ENCODE results near the gene PDK4. TPM values are rescaled to one million over a fixed set of nuclear protein-coding genes. Genes with fewer than 3 reads are reported as not detected.

The PDK4 gene
- total and polyA plus RNA-seq, 10 of the 15 experiments (the other 5 are each of a cell fraction or from before 2014, with no cell fraction given): 0.03 to 0.46 TPM; not detected in 8

DNA sequence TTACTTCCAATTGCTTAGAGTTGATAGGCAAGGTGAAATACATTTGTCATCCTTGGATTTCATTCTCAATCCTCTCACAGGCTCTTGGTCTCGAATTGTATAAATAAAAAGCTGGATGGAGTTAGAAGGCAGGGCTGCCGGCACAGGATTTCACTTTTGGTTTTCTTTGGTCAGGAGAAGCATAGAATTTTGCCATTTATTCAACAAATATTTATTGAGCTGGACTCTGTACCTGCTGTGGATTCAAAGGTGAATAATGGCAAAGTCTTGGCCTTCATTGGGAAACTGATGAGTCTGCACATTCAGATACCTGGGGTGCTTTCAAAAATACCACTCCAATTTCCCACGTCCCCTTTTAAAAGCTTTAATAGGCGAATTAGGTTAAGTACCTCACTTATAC lies 49.7 kb downstream of the PDK4 start:
- no peak for TF ChIP-seq MEF2A (IDR thresholded peaks at IDR 0.05; ENCODE audit: insufficient read depth, low read depth, low read length)
- no peak for TF ChIP-seq SREBF1 (IDR thresholded peaks at IDR 0.05; ENCODE audit: low read length)
- SMC1A ChIA-PET (ENCODE audit: uncharacterized antibody, unreplicated experiment): interaction anchor here (1.4 to 23.7 kb wide), 3 partner anchors 11 to 143 kb away, joined by 4 to 448 read pairs (median 5); no protein-coding TSS in a partner anchor
- intact Hi-C loops (cut with micrococcal nuclease; ENCODE audit: unreplicated experiment) (no loop called here), in situ Hi-C loops (cut with MboI) (no loop called here)
- POLR2A ChIA-PET: no interaction called here
- FAIRE-seq: no peak
- Histone ChIP-seq H2AFZ (ENCODE audit: control insufficient read depth, low read depth, low read length) (no peak overlapping the region), H3K27ac (ENCODE audit: control insufficient read depth, insufficient read depth) (no peak overlapping the region), H3K27me3 (replicated peaks in 1 of 2; ENCODE audit: control insufficient read depth in 2 of 2, insufficient read depth in 2 of 2, low read length in 1 of 2) (no peaks in the 10 kb centered on the region; a peak in 1 of 4 replicates), H3K9ac (ENCODE audit: control insufficient read depth, insufficient read depth, low read length) (no peak overlapping the region), H3K9me3 (replicated peaks; ENCODE audit: control insufficient read depth, insufficient read depth, low read length) (no peaks in the 10 kb centered on the region), H4K20me1 (ENCODE audit: control insufficient read depth, insufficient read depth) (no peaks in the 10 kb centered on the region), H3K4me2 (ENCODE audit: control insufficient read depth, insufficient read depth) (no peak overlapping the region), H3K4me1 (ENCODE audit: control insufficient read depth, insufficient read depth, low read length) (no peaks in the 10 kb centered on the region), H3K36me3 (ENCODE audit: control insufficient read depth in 2 of 2, insufficient read depth in 2 of 2, low read length in 1 of 2) (no peaks in the 10 kb centered on the region), H3K79me2 (ENCODE audit: control insufficient read depth, insufficient read depth, low read length) (no peaks in the 10 kb centered on the region), H3K4me3 (no peak overlapping the region)
- ATAC-seq: no peak
- CTCF ChIA-PET: interaction anchor here (0.5 to 11.4 kb wide), 7 partner anchors 19 to 459 kb away, joined by 3 to 146 read pairs (median 4); no protein-coding TSS in a partner anchor
- 14% methylated on average over 4 of the region's 4 CpGs for WGBS (ENCODE audit: insufficient coverage, insufficient replicate concordance, low lambda C conversion rate, missing lambda C conversion rate)
- DNase-seq (ENCODE audit: low read depth, low spot score): no peak
- RAD21 ChIA-PET (ENCODE audit: unreplicated experiment): interaction anchor here (0.8 kb wide), 1 partner anchor 141 kb away, joined by 4 read pairs; no protein-coding TSS in a partner anchor
- no TSS peak for BruUV-seq (replicated peaks)

DNA sequence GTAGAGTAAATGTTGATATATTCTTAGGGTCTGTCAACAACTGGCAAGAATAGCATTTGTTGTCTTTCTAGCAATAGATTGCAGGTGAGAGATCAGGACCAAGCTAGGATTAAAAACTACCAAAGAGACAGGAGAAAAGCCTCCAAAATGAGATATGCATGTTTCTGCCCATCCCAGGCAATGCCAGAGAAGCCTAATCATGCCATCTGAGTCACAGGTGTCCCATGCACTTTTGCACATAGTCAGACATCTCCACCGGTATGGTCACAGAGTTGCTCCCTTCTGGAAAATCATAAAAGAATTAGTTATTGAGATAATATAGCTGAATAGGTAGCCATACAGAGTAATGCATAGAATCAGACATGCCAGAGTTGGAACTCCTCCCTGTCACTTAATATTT lies 50.6 kb downstream of the PDK4 start:
- intact Hi-C loops (cut with micrococcal nuclease; ENCODE audit: unreplicated experiment): no loop called here

More for the DNA sequence above, 50.6 kb downstream of the PDK4 start:
- BruUV-seq (replicated peaks): no TSS peak
- H3K9ac ChIP-seq (ENCODE audit: control insufficient read depth, insufficient read depth, low read length): no peak overlapping the region
- H3K36me3 ChIP-seq (ENCODE audit: control insufficient read depth in 2 of 2, insufficient read depth in 2 of 2, low read length in 1 of 2): no peaks in the 10 kb centered on the region
- H4K20me1 ChIP-seq (ENCODE audit: control insufficient read depth, insufficient read depth): no peaks in the 10 kb centered on the region
- no peaks in the 10 kb centered on the region for H3K9me3 ChIP-seq (replicated peaks; ENCODE audit: control insufficient read depth, insufficient read depth, low read length)
- WGBS (ENCODE audit: insufficient coverage, insufficient replicate concordance, low lambda C conversion rate, missing lambda C conversion rate): 100% methylated on average over 1 of the region's 1 CpG
- SMC1A ChIA-PET (ENCODE audit: uncharacterized antibody, unreplicated experiment): interaction anchor here (0.6 to 23.7 kb wide), 9 partner anchors 10 to 144 kb away, joined by 3 to 448 read pairs (median 5); no protein-coding TSS in a partner anchor
- ATAC-seq (no peak), FAIRE-seq (no peak), DNase-seq (ENCODE audit: low read depth, low spot score) (no peak)
- no peak overlapping the region for H3K27ac ChIP-seq (ENCODE audit: control insufficient read depth, insufficient read depth)
- RAD21 ChIA-PET (ENCODE audit: unreplicated experiment): interaction anchor here (0.8 to 8.1 kb wide), 4 partner anchors 17 to 143 kb away, joined by 4 to 81 read pairs (median 9); no protein-coding TSS in a partner anchor
- H3K27me3 ChIP-seq (replicated peaks in 1 of 2; ENCODE audit: control insufficient read depth in 2 of 2, insufficient read depth in 2 of 2, low read length in 1 of 2): no peaks in the 10 kb centered on the region; a peak in 1 of 4 replicates
- H3K79me2 ChIP-seq (ENCODE audit: control insufficient read depth, insufficient read depth, low read length): no peaks in the 10 kb centered on the region
- H3K4me3 ChIP-seq: no peak overlapping the region
- no peak overlapping the region for H3K4me2 ChIP-seq (ENCODE audit: control insufficient read depth, insufficient read depth)
- POLR2A ChIA-PET: interaction anchor here (0.6 kb wide), 1 partner anchor 33 kb away, joined by 5 read pairs; no protein-coding TSS in a partner anchor
- CTCF ChIA-PET: interaction anchor here (0.7 to 11.4 kb wide), 10 partner anchors 13 to 326 kb away, joined by 3 to 146 read pairs (median 4); no protein-coding TSS in a partner anchor
- TF ChIP-seq NFYB (IDR thresholded peaks at IDR 0.05; ENCODE audit: insufficient read depth, low read depth, low read length) (no peak), FOXM1 (IDR thresholded peaks at IDR 0.05; ENCODE audit: low read depth, low read length) (no peak), IKZF2 (IDR thresholded peaks at IDR 0.05) (no peak), RFX5 (IDR thresholded peaks at IDR 0.05; ENCODE audit: low read depth, low read length) (no peak), BHLHE40 (IDR thresholded peaks at IDR 0.05; ENCODE audit: borderline replicate concordance in 1 of 2, low read depth in 2 of 2, low read length in 1 of 2) (no peak), ZNF622 (IDR thresholded peaks at IDR 0.05) (no peak), ZNF24 (IDR thresholded peaks at IDR 0.05) (no peak), ESRRA (IDR thresholded peaks at IDR 0.05; ENCODE audit: low read length) (no peak), CREB1 (IDR thresholded peaks at IDR 0.05; ENCODE audit: low read depth) (no peak), ZNF384 (IDR thresholded peaks at IDR 0.05; ENCODE audit: borderline replicate concordance, low read depth, low read length) (no peak), SPI1 (IDR thresholded peaks at IDR 0.05; ENCODE audit: borderline replicate concordance, insufficient read depth, low read depth, low read length) (no peak), IKZF1 (conservative IDR thresholded peaks at IDR 0.05) (no peak)
- TF ChIP-seq, protein P1, sequence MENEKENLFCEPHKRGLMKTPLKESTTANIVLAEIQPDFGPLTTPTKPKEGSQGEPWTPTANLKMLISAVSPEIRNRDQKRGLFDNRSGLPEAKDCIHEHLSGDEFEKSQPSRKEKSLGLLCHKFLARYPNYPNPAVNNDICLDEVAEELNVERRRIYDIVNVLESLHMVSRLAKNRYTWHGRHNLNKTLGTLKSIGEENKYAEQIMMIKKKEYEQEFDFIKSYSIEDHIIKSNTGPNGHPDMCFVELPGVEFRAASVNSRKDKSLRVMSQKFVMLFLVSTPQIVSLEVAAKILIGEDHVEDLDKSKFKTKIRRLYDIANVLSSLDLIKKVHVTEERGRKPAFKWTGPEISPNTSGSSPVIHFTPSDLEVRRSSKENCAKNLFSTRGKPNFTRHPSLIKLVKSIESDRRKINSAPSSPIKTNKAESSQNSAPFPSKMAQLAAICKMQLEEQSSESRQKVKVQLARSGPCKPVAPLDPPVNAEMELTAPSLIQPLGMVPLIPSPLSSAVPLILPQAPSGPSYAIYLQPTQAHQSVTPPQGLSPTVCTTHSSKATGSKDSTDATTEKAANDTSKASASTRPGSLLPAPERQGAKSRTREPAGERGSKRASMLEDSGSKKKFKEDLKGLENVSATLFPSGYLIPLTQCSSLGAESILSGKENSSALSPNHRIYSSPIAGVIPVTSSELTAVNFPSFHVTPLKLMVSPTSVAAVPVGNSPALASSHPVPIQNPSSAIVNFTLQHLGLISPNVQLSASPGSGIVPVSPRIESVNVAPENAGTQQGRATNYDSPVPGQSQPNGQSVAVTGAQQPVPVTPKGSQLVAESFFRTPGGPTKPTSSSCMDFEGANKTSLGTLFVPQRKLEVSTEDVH (IDR thresholded peaks at IDR 0.05; ENCODE audit: low read depth, partially characterized antibody): no peak
- no peak overlapping the region for H2AFZ ChIP-seq (ENCODE audit: control insufficient read depth, low read depth, low read length)
- in situ Hi-C loops (cut with MboI): no loop called here
- no peaks in the 10 kb centered on the region for H3K4me1 ChIP-seq (ENCODE audit: control insufficient read depth, insufficient read depth, low read length)

Measured in GM12878 (cell line).